HepG2 (cell line): ENCODE data around the gene TRIM37. TPM values are rescaled to one million over a fixed set of nuclear protein-coding genes. Genes with fewer than 3 reads are reported as not detected.

Experiments used
- ATAC-seq: fragments of 200-7000 bp; cut with Tn5 transposase; 3 replicates; pipeline ENCODE4 v1.9.1; 2020; ENCODE audit warnings: mild to moderate bottlenecking, moderate library complexity
- BruUV-seq: library from RNA; stranded (reverse); fragments of 400-500 nt; replicated peaks from 2 replicates; lab custom pipeline; 2021; lab: Mats Ljungman, UMichigan
- CTCF ChIA-PET: fragments of 300-600 bp; formaldehyde crosslinking; extraction: SDS; loops from one replicate; lab custom pipeline; 2021; ENCODE audit warnings: low total read pairs, inconsistent platforms, low intra/inter-chr PET ratio; lab: Yijun Ruan, JAX
- POLR2A ChIA-PET: fragments of 350-600 bp; sonication (Branson Sonifier 250); formaldehyde crosslinking; loops from one replicate; lab custom pipeline; 2020; ENCODE audit warnings: antibody characterized with exemption, inconsistent platforms; lab: Yijun Ruan, JAX
- DNase-seq: peaks from one replicate; pipeline ENCODE4 v3.0.0-alpha.2; 2015; ENCODE audit warnings: low spot score
- FAIRE-seq: peaks from 3 replicates; lab custom pipeline; 2011; peaks lifted over from hg19 to GRCh38; lab: Jason Lieb, UNC
- H2AFZ ChIP-seq: one replicate; pipeline ENCODE4 v1.6.1; 2011; ENCODE audit warnings: low read length, inconsistent platforms
- H3K27ac ChIP-seq: fragments of 300-600 bp; 3 replicates; pipeline ENCODE4 v1.8.0; 2011; ENCODE audit warnings: mixed run types, mild to moderate bottlenecking, mixed read lengths, low read length, inconsistent platforms; ENCODE audit not compliant: insufficient read depth; ENCODE audit errors: extremely low read length
- H3K27me3 ChIP-seq, 2 experiments: fragments of 200-600 bp in 1 of 2; 2 replicates in 1 of 2; 3 replicates in 1 of 2; pipeline versions ENCODE4 v1.6.0 to v1.8.0; 2011; ENCODE audit warnings: low read length in 2 of 2, mild to moderate bottlenecking in 2 of 2, moderate library complexity in 2 of 2, inconsistent platforms in 1 of 2; ENCODE audit not compliant: insufficient read depth in 2 of 2, control insufficient read depth in 1 of 2
- H3K36me3 ChIP-seq, 2 experiments: fragments of 200-600 bp in 1 of 2; replicated peaks in 1 of 2; 2 replicates in 1 of 2; 3 replicates in 1 of 2; pipeline versions ENCODE4 v1.5.1 to v1.8.0; 2011; ENCODE audit warnings: low read length in 2 of 2, inconsistent platforms in 1 of 2; ENCODE audit not compliant: insufficient read depth in 2 of 2, control insufficient read depth in 1 of 2
- H3K4me1 ChIP-seq: 2 replicates; pipeline ENCODE4 v1.5.1; 2012; ENCODE audit warnings: low read length, inconsistent platforms; ENCODE audit not compliant: insufficient read depth
- H3K4me2 ChIP-seq: 2 replicates; pipeline ENCODE4 v1.6.0; 2011; ENCODE audit warnings: low read depth, low read length, inconsistent platforms
- H3K4me3 ChIP-seq, 3 experiments: fragments of 200-600 bp in 1 of 3; sonication (generic), shearing (Covaris generic) in 1 of 3; replicated peaks in 1 of 3; 2 replicates each; pipeline ENCODE4 v1.5.1; 2011 to 2016; ENCODE audit warnings: low read length in 3 of 3, inconsistent platforms in 2 of 3, low read depth in 2 of 3, mild to moderate bottlenecking in 2 of 3, control low read depth in 1 of 3, mixed read lengths in 1 of 3; ENCODE audit not compliant: insufficient read depth in 1 of 3
- H3K79me2 ChIP-seq: one replicate; pipeline ENCODE4 v1.6.1; 2011; ENCODE audit warnings: low read length, inconsistent platforms; ENCODE audit not compliant: insufficient read depth
- H3K9ac ChIP-seq: 2 replicates; pipeline ENCODE4 v1.6.0; 2011; ENCODE audit warnings: mild to moderate bottlenecking, low read depth, low read length, inconsistent platforms; ENCODE audit not compliant: insufficient read depth
- H3K9me3 ChIP-seq: 2 replicates; pipeline ENCODE4 v1.5.1; 2012; ENCODE audit warnings: mild to moderate bottlenecking, low read length
- H4K20me1 ChIP-seq: 2 replicates; pipeline ENCODE4 v1.6.0; 2011; ENCODE audit warnings: inconsistent platforms, mild to moderate bottlenecking, low read length, moderate library complexity; ENCODE audit not compliant: insufficient read depth
- IKZF1 ChIP-seq: fragments of 450-650 bp; IDR thresholded peaks from 2 replicates; pipeline ENCODE4 v1.7.1; 2016
- KAT8 ChIP-seq: IDR thresholded peaks from 2 replicates; pipeline ENCODE4 v1.6.1; 2016; ENCODE audit warnings: missing genetic modification reagents, missing compliant biosample characterization
- NFATC3 ChIP-seq: sonication (generic); formaldehyde crosslinking; IDR thresholded peaks from 2 replicates; pipeline ENCODE4 v1.5.1; 2020; ENCODE audit warnings: mild to moderate bottlenecking, missing genetic modification reagents
- POLR2AphosphoS2 ChIP-seq: IDR thresholded peaks from 2 replicates; pipeline ENCODE4 v1.6.1; 2011; ENCODE audit warnings: low read depth, low read length, improper control_type of control experiment
- RFX1 ChIP-seq: fragments of 450-650 bp; IDR thresholded peaks from 2 replicates; pipeline ENCODE4 v1.6.1; 2017
- SNAI1 ChIP-seq: sonication (generic); formaldehyde crosslinking; IDR thresholded peaks from 2 replicates; pipeline ENCODE4 v1.5.0; 2020; ENCODE audit warnings: mild to moderate bottlenecking, missing genetic modification reagents, borderline replicate concordance
- TAF15 ChIP-seq: fragments of 200-400 bp; formaldehyde crosslinking; IDR thresholded peaks from one replicate; pipeline ENCODE4 v1.6.1; 2018; ENCODE audit warnings: mild to moderate bottlenecking, low read depth, low read length; ENCODE audit not compliant: poor library complexity, severe bottlenecking
- TCF7 ChIP-seq: sonication (generic); IDR thresholded peaks from 2 replicates; pipeline ENCODE4 v1.6.1; 2016; ENCODE audit warnings: antibody characterized with exemption, low read depth
- TCF7L2 ChIP-seq: IDR thresholded peaks from 2 replicates; pipeline ENCODE4 v1.6.1; 2011; ENCODE audit warnings: mild to moderate bottlenecking, low read depth, low read length, moderate library complexity
- ZNF253 ChIP-seq: sonication (generic); formaldehyde crosslinking; IDR thresholded peaks from 2 replicates; pipeline ENCODE4 v1.8.0; 2022; ENCODE audit warnings: mild to moderate bottlenecking, missing genetic modification reagents, borderline replicate concordance
- ZNF382 ChIP-seq: sonication (generic); formaldehyde crosslinking; IDR thresholded peaks from 2 replicates; pipeline ENCODE4 v1.5.0; 2020; ENCODE audit warnings: missing genetic modification reagents, mild to moderate bottlenecking, borderline replicate concordance
- ZNF883 ChIP-seq: sonication (generic); formaldehyde crosslinking; IDR thresholded peaks from 2 replicates; pipeline ENCODE4 v1.5.1; 2020; ENCODE audit warnings: mild to moderate bottlenecking, missing genetic modification reagents; ENCODE audit errors: not compliant biosample characterization
- WGBS: methylation state at CpG from one replicate; pipeline ENCODE4 v1.1.6; 2017; ENCODE audit warnings: low lambda C conversion rate; 5-methylcytosine and 5-hydroxymethylcytosine counted together
- in situ Hi-C: cut with HindIII; loops from 2 replicates; pipeline ENCODE4 v1.10.0; 2017; ENCODE audit warnings: low pct_unique_long_range_greater_than_20kb; ENCODE audit not compliant: extremely low pct_ligation_motif_present
- intact Hi-C: fragments of 100-400 bp; cut with micrococcal nuclease; formaldehyde crosslinking; loops from one replicate; pipeline ENCODE4 v1.10.0; 2022; ENCODE audit not compliant: unreplicated experiment
- polyA plus RNA-seq, 8 experiments: library from polyadenylated mRNA; depleted of rRNA in 3 of 8; stranded (reverse) in 7 of 8; unstranded in 1 of 8; fragments of >200 nt; fragmentation: Illumina TruSeq in 4 of 8; extraction: Trizol in 4 of 8; gene quantifications; 2 replicates each; pipeline versions ENCODE4 v1.2.1 to v1.2.3, GENCODE V29; 2011 to 2016; ENCODE audit warnings: low read depth in 4 of 8, missing spikeins in 1 of 8, mixed read lengths in 1 of 8; ENCODE audit not compliant: insufficient read depth in 1 of 8
- total RNA-seq, 5 experiments: library from RNA; depleted of rRNA; stranded (reverse); fragments of >200 nt; fragmentation: Illumina TruSeq; extraction: Trizol; gene quantifications; 2 replicates each; pipeline ENCODE4 v1.2.3, GENCODE V29; 2016; ENCODE audit warnings: low read depth in 1 of 5
- TF ChIP-seq, protein P1 (sequence below): IDR thresholded peaks from 2 replicates; pipeline ENCODE4 v1.6.1; 2016; ENCODE audit warnings: low read depth
- TF ChIP-seq, protein P2 (sequence below), 2 experiments: sonication (generic) in 1 of 2; formaldehyde crosslinking in 1 of 2; IDR thresholded peaks; 2 replicates each; pipeline versions ENCODE4 v1.6.1 to v1.9.0; 2014 to 2022; ENCODE audit warnings: antibody characterized with exemption in 1 of 2, borderline replicate concordance in 1 of 2, inconsistent platforms in 1 of 2, low read depth in 1 of 2, missing genetic modification reagents in 1 of 2
- TF ChIP-seq, protein P3 (sequence below): sonication (generic); formaldehyde crosslinking; IDR thresholded peaks from 2 replicates; pipeline ENCODE4 v1.5.0; 2020; ENCODE audit warnings: missing genetic modification reagents, mild to moderate bottlenecking, borderline replicate concordance
- TF ChIP-seq, protein P4 (sequence below): IDR thresholded peaks from 2 replicates; pipeline ENCODE4 v1.6.1; 2016; ENCODE audit warnings: low read depth, control low read depth

The TRIM37 gene
- total and polyA plus RNA-seq, 2 of the 13 experiments (the other 11 are each of a cell fraction or from before 2014, with no cell fraction given), result 12.4 to 39.1 TPM

DNA sequence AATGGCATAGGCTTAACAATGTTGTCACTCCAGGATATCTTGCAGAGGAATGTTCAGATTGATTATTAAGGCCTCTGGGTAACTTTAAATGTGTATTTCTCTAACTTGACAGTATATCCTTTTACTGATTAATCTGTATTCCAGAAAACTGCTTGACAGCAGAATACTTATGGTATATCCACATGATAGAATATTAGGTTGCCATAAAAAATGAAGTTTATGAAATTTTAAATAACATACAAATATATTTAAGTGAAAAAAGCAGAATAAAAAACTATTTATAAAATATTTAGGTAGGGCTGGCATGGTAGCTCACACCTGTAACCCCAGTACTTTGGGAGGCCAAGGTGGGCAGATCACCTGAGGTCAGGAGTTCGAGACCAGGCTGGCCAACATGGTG lies 106.7 kb downstream of the TRIM37 start (continued):
- TF ChIP-seq, protein P1, sequence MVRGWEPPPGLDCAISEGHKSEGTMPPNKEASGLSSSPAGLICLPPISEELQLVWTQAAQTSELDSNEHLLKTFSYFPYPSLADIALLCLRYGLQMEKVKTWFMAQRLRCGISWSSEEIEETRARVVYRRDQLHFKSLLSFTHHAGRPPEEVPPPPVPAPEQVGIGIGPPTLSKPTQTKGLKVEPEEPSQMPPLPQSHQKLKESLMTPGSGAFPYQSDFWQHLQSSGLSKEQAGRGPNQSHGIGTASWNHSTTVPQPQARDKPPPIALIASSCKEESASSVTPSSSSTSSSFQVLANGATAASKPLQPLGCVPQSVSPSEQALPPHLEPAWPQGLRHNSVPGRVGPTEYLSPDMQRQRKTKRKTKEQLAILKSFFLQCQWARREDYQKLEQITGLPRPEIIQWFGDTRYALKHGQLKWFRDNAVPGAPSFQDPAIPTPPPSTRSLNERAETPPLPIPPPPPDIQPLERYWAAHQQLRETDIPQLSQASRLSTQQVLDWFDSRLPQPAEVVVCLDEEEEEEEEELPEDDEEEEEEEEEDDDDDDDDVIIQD, result no peak
- TF ChIP-seq NFATC3 (no peak), TAF15 (no peak), KAT8 (CRISPR knock-in tag) (no peak), IKZF1 (no peak), ZNF253 (CRISPR knock-in tag) (no peak), POLR2AphosphoS2 (no peak), TCF7L2 (no peak), TCF7 (no peak), ZNF382 (CRISPR knock-in tag) (no peak)

DNA sequence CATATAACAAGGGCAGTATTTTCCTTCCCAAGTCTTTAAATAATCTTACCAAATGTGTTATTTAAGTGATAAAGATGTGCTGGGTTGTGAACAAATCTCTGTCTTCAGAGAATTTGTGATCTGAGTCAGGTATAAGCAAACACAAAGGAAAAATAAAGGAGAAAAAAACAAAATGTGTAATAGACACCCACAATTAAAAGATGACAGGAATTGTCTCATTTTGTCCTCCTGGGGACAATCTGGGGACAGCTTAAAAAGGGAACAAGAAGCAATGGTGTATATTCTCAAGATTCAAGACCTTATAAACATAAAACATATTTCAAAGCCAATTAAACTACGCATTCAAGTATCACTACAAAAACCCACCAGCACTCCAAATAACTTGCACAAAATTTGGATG lies 107.2 kb downstream of the TRIM37 start:
- Histone ChIP-seq H3K9me3 (no peaks in the 10 kb centered on the region), H3K4me1 (no peaks in the 10 kb centered on the region), H3K79me2 (no peaks in the 10 kb centered on the region), H4K20me1 (no peaks in the 10 kb centered on the region), H3K27me3 (no peaks in the 10 kb centered on the region), H3K4me3 (no peak overlapping the region), H3K4me2 (no peak overlapping the region), H3K36me3 (peaks cover 0 to 18% of the 10 kb centered on the region in 2 experiments; a peak in 4 of 5 replicates), H3K9ac (no peak overlapping the region), H3K27ac (no peak overlapping the region), H2AFZ (no peak overlapping the region)
- POLR2A ChIA-PET, result no interaction called here
- ATAC-seq (no peak), FAIRE-seq (no peak), DNase-seq (no peak)
- CTCF ChIA-PET, result no interaction called here
- no TSS peak for BruUV-seq
- in situ Hi-C loops (no loop called here), intact Hi-C loops (no loop called here)
- 91% methylated on average over 1 of the region's 1 CpG for WGBS
- TF ChIP-seq, protein P2, sequence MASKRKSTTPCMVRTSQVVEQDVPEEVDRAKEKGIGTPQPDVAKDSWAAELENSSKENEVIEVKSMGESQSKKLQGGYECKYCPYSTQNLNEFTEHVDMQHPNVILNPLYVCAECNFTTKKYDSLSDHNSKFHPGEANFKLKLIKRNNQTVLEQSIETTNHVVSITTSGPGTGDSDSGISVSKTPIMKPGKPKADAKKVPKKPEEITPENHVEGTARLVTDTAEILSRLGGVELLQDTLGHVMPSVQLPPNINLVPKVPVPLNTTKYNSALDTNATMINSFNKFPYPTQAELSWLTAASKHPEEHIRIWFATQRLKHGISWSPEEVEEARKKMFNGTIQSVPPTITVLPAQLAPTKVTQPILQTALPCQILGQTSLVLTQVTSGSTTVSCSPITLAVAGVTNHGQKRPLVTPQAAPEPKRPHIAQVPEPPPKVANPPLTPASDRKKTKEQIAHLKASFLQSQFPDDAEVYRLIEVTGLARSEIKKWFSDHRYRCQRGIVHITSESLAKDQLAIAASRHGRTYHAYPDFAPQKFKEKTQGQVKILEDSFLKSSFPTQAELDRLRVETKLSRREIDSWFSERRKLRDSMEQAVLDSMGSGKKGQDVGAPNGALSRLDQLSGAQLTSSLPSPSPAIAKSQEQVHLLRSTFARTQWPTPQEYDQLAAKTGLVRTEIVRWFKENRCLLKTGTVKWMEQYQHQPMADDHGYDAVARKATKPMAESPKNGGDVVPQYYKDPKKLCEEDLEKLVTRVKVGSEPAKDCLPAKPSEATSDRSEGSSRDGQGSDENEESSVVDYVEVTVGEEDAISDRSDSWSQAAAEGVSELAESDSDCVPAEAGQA (IDR thresholded peaks at IDR 0.05; ENCODE audit: low read depth), result no peak
- TF ChIP-seq, protein P2 (CRISPR knock-in tag; IDR thresholded peaks at IDR 0.05; ENCODE audit: borderline replicate concordance), result no peak
- no peak for TF ChIP-seq SNAI1 (CRISPR knock-in tag)
- no peak for TF ChIP-seq ZNF883
- TF ChIP-seq, protein P3, sequence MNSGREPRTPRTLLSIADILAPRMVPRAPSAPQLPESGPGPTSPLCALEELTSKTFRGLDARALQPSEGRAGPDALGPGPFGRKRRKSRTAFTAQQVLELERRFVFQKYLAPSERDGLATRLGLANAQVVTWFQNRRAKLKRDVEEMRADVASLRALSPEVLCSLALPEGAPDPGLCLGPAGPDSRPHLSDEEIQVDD, result no peak
- TF ChIP-seq, protein P4, sequence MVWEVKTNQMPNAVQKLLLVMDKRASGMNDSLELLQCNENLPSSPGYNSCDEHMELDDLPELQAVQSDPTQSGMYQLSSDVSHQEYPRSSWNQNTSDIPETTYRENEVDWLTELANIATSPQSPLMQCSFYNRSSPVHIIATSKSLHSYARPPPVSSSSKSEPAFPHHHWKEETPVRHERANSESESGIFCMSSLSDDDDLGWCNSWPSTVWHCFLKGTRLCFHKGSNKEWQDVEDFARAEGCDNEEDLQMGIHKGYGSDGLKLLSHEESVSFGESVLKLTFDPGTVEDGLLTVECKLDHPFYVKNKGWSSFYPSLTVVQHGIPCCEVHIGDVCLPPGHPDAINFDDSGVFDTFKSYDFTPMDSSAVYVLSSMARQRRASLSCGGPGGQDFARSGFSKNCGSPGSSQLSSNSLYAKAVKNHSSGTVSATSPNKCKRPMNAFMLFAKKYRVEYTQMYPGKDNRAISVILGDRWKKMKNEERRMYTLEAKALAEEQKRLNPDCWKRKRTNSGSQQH (CRISPR knock-in tag), result no peak
- TF ChIP-seq RFX1, result no peak
